CD4-positive, alpha-beta T cell treated with Interleukin-17A for 4 hours (primary cell): Measurements from ENCODE around the gene HACD2.

Source experiments
- DNase-seq: peaks from one replicate; pipeline ENCODE4 v3.0.0-alpha.2; 2020; ENCODE audit warnings: mixed read lengths

The HACD2 gene

DNA sequence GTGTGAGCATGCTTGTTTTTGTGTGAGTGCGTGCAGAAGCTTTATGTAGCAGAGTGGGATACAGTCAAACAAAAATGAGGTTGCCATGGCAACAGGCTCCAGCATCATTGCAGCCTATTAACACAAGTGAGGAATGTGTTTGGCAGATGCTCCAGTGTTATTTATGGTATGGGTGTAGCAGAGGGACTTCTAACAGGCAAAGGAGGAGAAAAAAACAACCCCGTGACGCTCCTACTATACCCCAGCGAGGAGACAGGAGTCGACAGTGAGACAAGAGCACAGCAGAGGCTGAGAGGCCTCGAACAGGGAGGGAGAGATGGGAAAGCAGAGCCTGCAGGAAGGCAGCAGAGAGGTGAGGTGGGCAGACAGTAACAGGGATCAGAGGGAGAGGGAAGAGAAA, 140.8 kb downstream of the HACD2 start:
- no peak for DNase-seq

GRCh38 chr3:123442908-123443307, 141.9 kb downstream of the HACD2 start:
- DNase-seq = no peak

GRCh38 chr3:123442125-123442524, 142.7 kb downstream of the HACD2 start:
- no peak for DNase-seq
